ENCODE measurements around the gene SLC12A8. TPM values are rescaled to one million over a fixed set of nuclear protein-coding genes. Genes with fewer than 3 reads are reported as not detected.

SLC12A8 gene
- total RNA-seq, 1 donor from 2014 or later = 4.3 TPM

- no peak for DNase-seq
Measured at GRCh38 chr3:125151916-125152315, 60.6 kb downstream of the SLC12A8 start.

- DNase-seq = no peak
Measured at GRCh38 chr3:125151442-125151817, 61.1 kb downstream of the SLC12A8 start.

- DNase-seq = no peak
Measured at GRCh38 chr3:125150525-125151441, 61.8 kb downstream of the SLC12A8 start.

- no peak for DNase-seq
Measured at GRCh38 chr3:125149462-125149861, 63.1 kb downstream of the SLC12A8 start.

GRCh38 chr3:125148836-125149235, 63.7 kb downstream of the SLC12A8 start:
- peak; percentile 33 for DNase-seq

GRCh38 chr3:125148016-125148812, 64.3 kb downstream of the SLC12A8 start:
- DNase-seq = no peak

GRCh38 chr3:125147491-125147820, 65.1 kb downstream of the SLC12A8 start:
- DNase-seq = no peak

GRCh38 chr3:125146626-125147490, 65.7 kb downstream of the SLC12A8 start:
- DNase-seq = no peak

GRCh38 chr3:125145751-125146475, 66.6 kb downstream of the SLC12A8 start:
- no peak for DNase-seq

GRCh38 chr3:125144653-125145314, 67.8 kb downstream of the SLC12A8 start:
- no peak for DNase-seq

GRCh38 chr3:125143982-125144652, 68.4 kb downstream of the SLC12A8 start:
- DNase-seq = no peak

- DNase-seq = no peak
Measured at GRCh38 chr3:125143538-125143937, 69.0 kb downstream of the SLC12A8 start.

GRCh38 chr3:125142940-125143339, 69.6 kb downstream of the SLC12A8 start:
- no peak for DNase-seq

GRCh38 chr3:125142420-125142778, 70.1 kb downstream of the SLC12A8 start:
- DNase-seq = no peak

- no peak for DNase-seq
Measured at GRCh38 chr3:125141596-125142419, 70.7 kb downstream of the SLC12A8 start.

GRCh38 chr3:125140818-125141595, 71.5 kb downstream of the SLC12A8 start:
- no peak for DNase-seq

- DNase-seq = no peak
Measured at GRCh38 chr3:125140011-125140817, 72.3 kb downstream of the SLC12A8 start.

GRCh38 chr3:125139386-125139785, 73.2 kb downstream of the SLC12A8 start:
- DNase-seq = no peak
